Stimulated activated CD8-positive, alpha-beta memory T cell treated with anti-CD3 and anti-CD28 coated beads, Interleukin-12 subunit alpha, Interleukin-12 subunit beta, amount 100 ng/mL, for 24 hours (primary cell): ENCODE data around the gene CRB3.
"Not testable (repeated sequence)": the region's sequence is repeated elsewhere in the genome, so short reads cannot be mapped to it uniquely, and the experiment has no call there.

Experiments
- DNase-seq: peaks from one replicate; pipeline ENCODE4 v3.0.0-alpha.2; 2020; ENCODE audit errors: extremely low read depth

The CRB3 gene, protein sequence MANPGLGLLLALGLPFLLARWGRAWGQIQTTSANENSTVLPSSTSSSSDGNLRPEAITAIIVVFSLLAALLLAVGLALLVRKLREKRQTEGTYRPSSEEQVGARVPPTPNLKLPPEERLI

DNA sequence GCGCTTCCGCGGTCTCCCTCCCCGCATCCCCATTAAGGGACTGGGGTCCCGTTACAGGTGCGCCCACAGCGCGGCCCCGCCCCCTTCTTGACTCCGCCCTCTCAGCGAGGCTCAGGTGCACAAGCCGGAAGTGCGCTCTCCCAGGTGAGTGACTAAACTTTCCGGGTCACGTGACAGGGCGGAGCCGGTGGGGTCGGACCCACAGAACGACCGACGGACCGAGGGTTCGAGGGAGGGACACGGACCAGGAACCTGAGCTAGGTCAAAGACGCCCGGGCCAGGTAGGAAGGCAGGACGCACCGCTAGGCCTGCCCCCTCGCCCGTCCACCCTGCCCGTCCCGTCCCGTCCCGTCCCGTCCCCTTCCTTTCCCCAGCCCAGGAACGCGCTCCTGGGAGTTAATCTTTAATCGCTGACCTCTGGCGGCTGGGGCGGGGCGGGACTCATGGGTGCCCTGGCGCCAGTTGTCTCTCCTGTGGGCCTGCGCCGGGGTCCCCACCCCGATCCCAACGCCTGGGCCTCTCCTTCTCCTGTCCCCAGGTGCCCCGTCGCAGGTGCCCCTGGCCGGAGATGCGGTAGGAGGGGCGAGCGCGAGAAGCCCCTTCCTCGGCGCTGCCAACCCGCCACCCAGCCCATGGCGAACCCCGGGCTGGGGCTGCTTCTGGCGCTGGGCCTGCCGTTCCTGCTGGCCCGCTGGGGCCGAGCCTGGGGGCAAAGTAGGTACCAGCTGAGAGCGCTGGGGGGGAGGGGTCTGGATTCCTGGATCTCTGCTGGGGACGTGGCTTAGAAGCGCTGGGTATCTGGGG lies at the start of gene CRB3:
TSS of gene CRB3 (plus strand) at position 202 of the 804 bp plus-strand sequence. CDS start at position 633, 431 bp downstream.
- no peak for DNase-seq

GRCh38 chr19:6414793-6415590 lies 49.1 kb upstream of the CRB3 start:
- no peak for DNase-seq

GRCh38 chr19:6415591-6416190 lies 48.4 kb upstream of the CRB3 start:
- DNase-seq: no peak

GRCh38 chr19:6416658-6417405 lies 47.2 kb upstream of the CRB3 start:
- DNase-seq: no peak

GRCh38 chr19:6417713-6418561 lies 46.1 kb upstream of the CRB3 start:
- DNase-seq: no peak

DNA sequence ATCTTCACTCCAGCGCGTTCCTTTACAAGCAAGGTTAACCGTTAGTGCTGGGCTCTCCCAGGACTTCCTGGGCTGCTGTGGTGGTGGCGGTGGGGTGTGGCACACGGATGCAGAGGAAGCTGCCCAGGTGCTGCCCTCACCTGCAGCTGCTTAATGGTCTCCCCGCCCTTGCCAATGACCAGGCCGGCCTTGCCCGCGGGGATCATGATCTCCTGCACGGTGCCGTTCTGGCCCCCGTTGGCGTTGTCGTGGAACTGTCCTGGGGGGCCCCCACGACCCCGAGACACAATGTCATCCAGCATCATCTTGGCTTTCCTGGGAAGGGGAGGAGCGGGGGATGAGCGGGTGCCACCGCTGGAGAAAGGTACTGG lies 45.5 kb upstream of the CRB3 start:
- DNase-seq: no peak

- no peak for DNase-seq
Observed at GRCh38 chr19:6421075-6422014, 42.7 kb upstream of the CRB3 start.

- no peak for DNase-seq
Observed at GRCh38 chr19:6423499-6424194, 40.4 kb upstream of the CRB3 start.

GRCh38 chr19:6424195-6424938 lies 39.7 kb upstream of the CRB3 start, which contains the start of gene KHSRP:
Gene KHSRP, minus strand, starts transcription at chr19:6424811. Its CDS starts 110 bp downstream, at chr19:6424701.
- no peak for DNase-seq

- peak; percentile 98 for DNase-seq
Observed at GRCh38 chr19:6424939-6425731, 38.9 kb upstream of the CRB3 start.

DNA sequence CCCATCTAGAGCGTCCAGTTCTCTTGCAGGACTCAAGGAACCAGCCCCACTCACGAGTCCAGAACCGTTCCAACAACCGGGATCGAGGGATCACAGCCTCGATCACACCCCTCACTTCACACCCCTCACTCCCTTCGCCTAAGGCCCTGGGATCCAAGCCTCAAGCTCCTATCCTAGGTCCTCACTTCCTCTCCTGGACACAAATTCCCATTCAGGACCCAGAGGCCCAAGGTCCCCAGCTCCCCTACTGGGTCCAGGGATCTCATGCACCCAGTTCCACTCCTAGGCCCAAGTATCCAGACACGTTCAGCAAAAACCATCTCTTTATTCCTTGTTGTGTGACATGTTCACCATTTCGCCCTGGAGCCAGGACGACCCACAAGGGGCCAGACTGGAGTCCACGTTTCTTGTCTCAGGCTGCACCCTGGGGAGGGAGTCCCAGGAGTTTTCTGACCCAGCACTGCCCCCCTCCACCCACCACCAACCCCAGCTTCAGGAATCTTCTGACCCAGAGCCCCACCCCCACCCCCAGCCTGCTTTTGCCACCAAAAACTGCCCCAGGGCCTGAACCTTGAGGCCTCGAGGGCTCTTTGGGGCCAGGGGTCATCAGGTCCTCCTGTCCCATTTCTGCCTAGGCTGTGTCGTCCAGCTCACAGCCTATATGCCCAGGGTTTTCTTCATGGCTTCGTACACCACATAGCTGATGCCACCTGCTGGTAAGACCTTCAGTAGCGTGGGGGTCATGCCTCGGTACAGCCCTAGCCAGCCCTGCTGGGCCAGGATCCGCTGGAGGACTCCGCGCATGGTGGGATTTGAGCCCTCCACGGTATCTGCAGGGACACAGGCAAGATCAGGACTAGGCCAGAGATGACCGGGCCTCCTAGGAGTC lies 38.1 kb upstream of the CRB3 start:
- no peak for DNase-seq

- DNase-seq: no peak
Observed at GRCh38 chr19:6427131-6427530, 36.9 kb upstream of the CRB3 start.

DNA sequence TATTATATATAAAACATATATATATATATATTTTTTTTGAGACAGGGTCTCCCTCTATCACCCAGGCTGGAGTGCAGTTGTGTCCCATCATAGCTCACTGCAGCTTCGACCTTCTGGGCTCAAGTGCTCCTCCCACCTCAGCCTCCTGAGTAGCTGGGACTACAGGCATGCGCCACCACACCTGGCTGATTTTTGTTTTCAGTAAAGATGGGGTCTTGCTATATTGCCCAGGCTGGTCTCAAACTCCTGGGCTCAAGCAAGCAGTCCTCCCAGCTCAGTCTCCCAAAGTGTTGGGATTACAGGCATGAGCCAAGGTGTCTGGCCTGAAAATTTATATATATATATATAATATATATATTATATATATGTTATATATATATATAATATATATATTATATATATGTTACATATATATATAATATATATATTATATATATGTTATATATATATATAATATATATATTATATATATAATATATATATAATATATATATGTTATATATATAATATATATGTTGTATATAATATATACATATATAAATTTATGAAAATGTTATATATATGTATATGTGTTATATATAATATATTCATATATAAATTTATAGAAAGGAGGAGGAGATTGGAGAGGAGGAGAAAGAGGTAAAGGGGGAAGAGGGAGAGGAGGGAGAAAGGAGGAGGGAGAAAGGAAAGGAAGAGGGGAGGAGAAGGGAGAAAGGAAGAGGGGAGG lies 35.2 kb upstream of the CRB3 start:
- not testable (repeated sequence) for DNase-seq

DNA sequence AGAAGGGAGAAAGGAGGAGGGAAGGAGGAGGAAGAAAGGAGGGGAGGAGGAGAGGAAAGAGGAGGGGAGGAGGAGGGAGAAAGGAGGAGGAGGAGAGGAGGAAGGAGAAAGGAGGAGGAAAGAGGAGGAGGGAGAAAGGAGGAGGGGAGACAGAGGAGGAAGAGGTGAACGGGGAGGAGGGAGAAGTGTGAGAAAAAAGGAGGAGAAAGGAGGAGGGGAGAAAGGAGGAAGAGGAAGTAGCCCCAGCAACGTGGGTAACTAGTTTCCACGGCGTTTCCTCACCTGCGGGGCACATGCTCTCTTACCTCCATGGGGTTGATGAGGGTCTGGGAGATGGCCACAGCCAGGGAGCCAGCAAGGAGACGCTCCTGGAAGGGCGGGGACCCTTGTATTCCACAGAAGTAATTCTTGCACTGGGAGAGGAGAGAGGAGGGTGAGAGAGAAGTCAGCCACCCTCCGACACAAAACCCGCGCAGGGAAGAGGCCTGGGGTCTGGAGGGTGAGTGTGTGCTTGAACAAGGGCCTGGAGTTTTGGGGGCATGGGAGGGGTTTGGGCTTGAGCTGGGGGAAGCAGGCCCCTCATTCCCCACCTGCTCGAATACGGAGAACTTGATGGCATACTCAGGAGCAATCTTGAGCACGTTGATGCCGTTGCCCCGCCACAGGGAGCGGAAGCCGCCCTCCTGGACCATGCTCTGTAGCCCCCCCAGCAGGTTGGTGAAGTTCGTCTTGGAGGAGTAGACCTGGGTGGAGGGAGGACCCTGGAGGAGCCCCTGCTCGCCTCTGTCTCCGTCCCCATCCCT lies 34.5 kb upstream of the CRB3 start:
- no peak for DNase-seq

- DNase-seq: no peak
Observed at GRCh38 chr19:6431891-6432290, 32.2 kb upstream of the CRB3 start.
